GM12873 (cell line): ENCODE data around the gene INAFM2.

ENCODE experiments used
- TF ChIP-seq, protein P1 (sequence below): IDR thresholded peaks from 2 replicates; pipeline ENCODE4 v1.5.1; 2012; ENCODE audit warnings: low read depth, mild to moderate bottlenecking, moderate library complexity, low read length, control low read depth; ENCODE audit not compliant: insufficient read depth; ENCODE audit errors: missing control alignments

The INAFM2 gene

DNA sequence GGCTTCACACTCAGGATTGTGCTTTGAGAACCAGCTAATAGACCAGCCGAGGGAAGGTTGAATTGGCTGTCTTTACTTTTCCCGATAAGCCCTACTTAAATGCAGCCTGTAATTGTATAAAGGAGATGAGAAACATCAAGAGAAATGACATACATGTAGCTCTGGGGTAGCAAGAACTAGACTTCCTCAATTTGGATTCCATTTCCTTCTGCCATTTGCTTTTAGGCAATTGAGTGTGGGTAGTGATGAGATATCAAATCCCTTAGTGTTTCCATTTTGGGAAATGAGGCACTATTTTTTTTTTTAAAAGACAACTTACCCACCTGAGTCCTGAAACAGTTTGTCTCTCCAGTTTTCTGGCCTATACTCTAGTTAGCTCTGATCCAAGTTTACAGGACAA is 2.2 kb downstream of the INAFM2 start:
- TF ChIP-seq, protein P1, sequence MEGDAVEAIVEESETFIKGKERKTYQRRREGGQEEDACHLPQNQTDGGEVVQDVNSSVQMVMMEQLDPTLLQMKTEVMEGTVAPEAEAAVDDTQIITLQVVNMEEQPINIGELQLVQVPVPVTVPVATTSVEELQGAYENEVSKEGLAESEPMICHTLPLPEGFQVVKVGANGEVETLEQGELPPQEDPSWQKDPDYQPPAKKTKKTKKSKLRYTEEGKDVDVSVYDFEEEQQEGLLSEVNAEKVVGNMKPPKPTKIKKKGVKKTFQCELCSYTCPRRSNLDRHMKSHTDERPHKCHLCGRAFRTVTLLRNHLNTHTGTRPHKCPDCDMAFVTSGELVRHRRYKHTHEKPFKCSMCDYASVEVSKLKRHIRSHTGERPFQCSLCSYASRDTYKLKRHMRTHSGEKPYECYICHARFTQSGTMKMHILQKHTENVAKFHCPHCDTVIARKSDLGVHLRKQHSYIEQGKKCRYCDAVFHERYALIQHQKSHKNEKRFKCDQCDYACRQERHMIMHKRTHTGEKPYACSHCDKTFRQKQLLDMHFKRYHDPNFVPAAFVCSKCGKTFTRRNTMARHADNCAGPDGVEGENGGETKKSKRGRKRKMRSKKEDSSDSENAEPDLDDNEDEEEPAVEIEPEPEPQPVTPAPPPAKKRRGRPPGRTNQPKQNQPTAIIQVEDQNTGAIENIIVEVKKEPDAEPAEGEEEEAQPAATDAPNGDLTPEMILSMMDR: no peak

DNA sequence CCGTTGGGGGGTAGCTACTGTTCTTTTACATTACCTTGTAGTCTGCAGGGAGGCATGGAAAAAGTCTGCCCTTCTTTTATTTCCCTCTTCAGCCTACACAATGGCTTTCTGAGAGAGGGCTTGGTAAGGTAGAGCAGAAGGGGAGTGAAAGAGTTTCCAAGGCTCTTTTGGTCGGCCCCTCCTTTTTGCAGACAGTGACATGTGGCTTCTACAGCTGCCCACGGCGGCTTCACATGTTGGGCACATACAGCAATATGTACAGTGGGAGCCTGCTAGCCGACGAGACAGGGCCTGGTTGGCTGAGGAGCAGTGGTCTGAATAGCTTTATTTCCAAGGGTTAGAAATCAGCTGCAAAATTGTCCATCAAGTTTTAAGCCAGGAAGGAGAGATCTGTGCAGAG is 4.0 kb downstream of the INAFM2 start:
- TF ChIP-seq, protein P1: no peak

DNA sequence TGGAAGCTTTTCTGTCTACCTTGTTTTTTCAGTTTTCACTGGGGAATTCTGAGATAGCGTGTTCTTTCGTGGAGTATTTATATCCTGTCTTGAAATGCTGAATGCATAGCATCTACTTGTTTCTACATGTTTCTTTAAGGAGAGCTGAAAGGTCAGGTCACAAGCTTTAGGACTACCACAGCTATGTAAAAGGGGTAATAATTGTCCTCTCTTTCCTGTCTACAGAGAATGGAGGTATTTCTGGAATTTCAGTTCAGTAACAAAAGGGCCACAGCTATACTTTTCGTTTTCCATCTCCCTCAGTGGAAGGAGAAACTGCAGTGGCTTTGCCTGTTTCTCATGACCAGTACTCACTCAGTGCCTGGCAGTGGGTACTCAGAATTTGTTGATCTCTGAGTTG is 4.7 kb downstream of the INAFM2 start:
- TF ChIP-seq, protein P1: no peak

DNA sequence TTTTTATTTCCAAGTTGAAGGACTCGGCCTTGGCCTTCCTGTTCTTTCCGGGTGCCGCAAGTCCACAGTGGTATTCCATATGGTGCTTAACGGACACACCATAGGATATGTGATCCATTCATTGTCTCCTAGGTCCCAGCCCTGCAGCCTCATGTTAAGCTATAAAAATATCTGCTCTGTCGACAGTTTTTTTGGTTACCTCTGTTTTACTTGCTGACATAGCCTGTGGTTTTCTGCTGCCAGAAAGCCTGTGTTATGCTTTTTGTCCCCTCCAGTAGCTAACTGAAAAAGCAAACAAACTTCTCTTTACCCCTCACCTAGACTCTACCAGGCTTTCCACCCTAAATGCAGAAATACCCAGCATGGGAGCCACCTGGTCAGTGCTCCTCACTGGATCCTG is 5.3 kb downstream of the INAFM2 start:
- TF ChIP-seq, protein P1: no peak

DNA sequence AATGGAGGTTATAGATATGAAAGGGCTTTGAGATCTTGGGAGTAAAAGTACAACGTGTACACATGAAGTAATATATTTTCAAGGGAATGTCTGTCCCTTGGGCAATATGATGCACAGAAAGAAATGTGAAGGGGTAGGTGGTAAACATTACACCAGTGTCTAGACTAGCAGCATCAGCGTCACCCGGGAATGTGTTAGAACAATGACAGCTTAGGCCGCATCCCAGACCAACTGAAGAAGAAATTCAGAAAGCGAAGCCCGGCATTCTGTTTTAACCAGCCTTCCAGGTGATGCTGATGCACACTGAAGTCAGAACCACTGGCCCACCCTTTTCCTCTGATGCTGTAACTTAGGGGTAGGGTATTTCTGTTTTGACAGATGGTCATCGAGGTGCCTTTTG is 6.3 kb downstream of the INAFM2 start:
- TF ChIP-seq, protein P1: no peak

DNA sequence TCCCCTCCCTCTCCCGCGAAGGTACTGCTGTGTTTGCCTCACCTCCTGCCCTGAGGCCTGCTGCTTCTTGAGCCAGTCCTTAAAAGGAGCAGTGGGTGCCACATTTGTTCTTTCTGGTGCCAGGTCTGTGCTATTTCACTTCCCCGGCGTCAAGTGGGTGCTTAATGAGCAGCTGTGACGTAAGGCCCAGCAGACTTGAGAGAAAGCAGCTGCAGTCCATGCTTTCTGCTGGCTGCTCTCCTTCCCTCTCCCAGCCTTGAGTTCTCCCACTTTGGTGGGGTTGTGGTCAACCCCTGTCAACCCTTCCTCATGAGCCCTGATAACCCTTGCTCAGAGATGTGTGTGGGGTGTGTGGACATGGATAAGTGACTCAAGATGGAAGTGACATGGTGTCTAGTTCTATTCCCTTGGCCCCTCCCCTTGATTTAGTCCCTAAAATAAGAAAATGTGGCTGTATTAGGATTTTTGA is 6.9 kb downstream of the INAFM2 start:
- TF ChIP-seq, protein P1: no peak

DNA sequence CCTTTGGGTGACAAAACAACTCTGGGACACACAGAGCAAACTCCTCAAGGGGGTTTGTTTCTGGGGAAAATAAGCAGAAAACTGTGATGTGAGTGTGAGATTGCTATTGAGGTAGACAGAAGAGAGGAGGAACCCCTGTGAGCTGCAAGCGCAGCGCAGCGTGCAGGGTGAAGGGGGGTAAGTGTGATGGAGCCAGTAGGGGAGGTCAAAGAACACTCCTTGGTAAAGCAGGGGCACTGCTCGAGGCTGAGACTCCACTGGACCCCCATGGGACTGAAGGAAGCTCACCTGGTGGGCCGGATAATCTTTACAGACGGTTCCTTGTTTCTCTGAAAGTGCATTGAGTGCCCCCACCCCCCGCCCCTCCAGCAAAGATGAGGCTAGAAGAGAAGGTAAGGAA is 7.5 kb downstream of the INAFM2 start:
- TF ChIP-seq, protein P1: no peak
